H9 (cell line): ENCODE data around the gene WFDC5. TPM values are rescaled to one million over a fixed set of nuclear protein-coding genes. Genes with fewer than 3 reads are reported as not detected.

ENCODE experiments used
- DNase-seq: peaks from one replicate; pipeline ENCODE4 v3.0.0-alpha.2; 2017
- H2AFZ ChIP-seq: one replicate; pipeline ENCODE4 v1.6.1; 2013; ENCODE audit warnings: mild to moderate bottlenecking, low read length, control low read depth, moderate library complexity
- H2AK5ac ChIP-seq: 2 replicates; pipeline ENCODE4 v1.6.1; 2013; ENCODE audit warnings: low read length, control low read depth, mixed read lengths; ENCODE audit not compliant: insufficient read length
- H2BK120ac ChIP-seq: one replicate; pipeline ENCODE4 v1.6.1; 2013; ENCODE audit warnings: low read depth, mild to moderate bottlenecking, low read length, control low read depth, inconsistent platforms; ENCODE audit not compliant: poor library complexity, severe bottlenecking
- H2BK12ac ChIP-seq: 2 replicates; pipeline ENCODE4 v1.6.1; 2013; ENCODE audit warnings: low read length, control low read depth, mixed read lengths, low read depth; ENCODE audit not compliant: insufficient read length
- H2BK15ac ChIP-seq: 2 replicates; pipeline ENCODE4 v1.6.1; 2013; ENCODE audit warnings: low read depth, low read length, control low read depth
- H2BK20ac ChIP-seq: one replicate; pipeline ENCODE4 v1.6.1; 2013; ENCODE audit warnings: low read depth, mild to moderate bottlenecking, low read length, control low read depth, inconsistent platforms; ENCODE audit not compliant: poor library complexity, severe bottlenecking
- H2BK5ac ChIP-seq: 2 replicates; pipeline ENCODE4 v1.6.1; 2013; ENCODE audit warnings: low read length, control low read depth, mixed read lengths; ENCODE audit not compliant: insufficient read length
- H3K14ac ChIP-seq: 2 replicates; pipeline ENCODE4 v1.6.1; 2013; ENCODE audit warnings: low read length, control low read depth; ENCODE audit not compliant: insufficient read depth
- H3K18ac ChIP-seq: 2 replicates; pipeline ENCODE4 v1.6.1; 2013; ENCODE audit warnings: low read depth, mild to moderate bottlenecking, mixed read lengths, low read length, control low read depth; ENCODE audit not compliant: insufficient read length
- H3K23ac ChIP-seq: 2 replicates; pipeline ENCODE4 v1.6.1; 2013; ENCODE audit warnings: low read length, control low read depth, mixed read lengths, low read depth; ENCODE audit not compliant: insufficient read length
- H3K23me2 ChIP-seq: 2 replicates; pipeline ENCODE4 v1.6.1; 2013; ENCODE audit warnings: low read depth, mild to moderate bottlenecking, mixed read lengths, low read length, control low read depth; ENCODE audit not compliant: insufficient read length, poor library complexity, severe bottlenecking
- H3K27ac ChIP-seq: 2 replicates; pipeline ENCODE4 v1.5.1; 2013; ENCODE audit warnings: low read length, control low read depth, mixed read lengths, low read depth; ENCODE audit not compliant: insufficient read length
- H3K27me3 ChIP-seq: 2 replicates; pipeline ENCODE4 v1.6.1; 2013; ENCODE audit warnings: low read length, control low read depth, inconsistent platforms; ENCODE audit not compliant: insufficient read depth
- H3K4ac ChIP-seq: 2 replicates; pipeline ENCODE4 v1.6.1; 2013; ENCODE audit warnings: low read depth, mild to moderate bottlenecking, control low read depth, inconsistent platforms, low read length, moderate library complexity
- H3K4me1 ChIP-seq: 2 replicates; pipeline ENCODE4 v1.6.1; 2013; ENCODE audit warnings: low read length, control low read depth, inconsistent platforms; ENCODE audit not compliant: insufficient read depth
- H3K4me2 ChIP-seq: 2 replicates; pipeline ENCODE4 v1.6.1; 2013; ENCODE audit warnings: low read length, control low read depth, mixed read lengths; ENCODE audit not compliant: insufficient read length, insufficient read depth
- H3K56ac ChIP-seq: 2 replicates; pipeline ENCODE4 v1.6.1; 2013; ENCODE audit warnings: low read depth, mild to moderate bottlenecking, mixed read lengths, low read length, control low read depth; ENCODE audit not compliant: insufficient read length
- H3K79me1 ChIP-seq: 2 replicates; pipeline ENCODE4 v1.6.1; 2013; ENCODE audit warnings: low read depth, mild to moderate bottlenecking, moderate library complexity, low read length, control low read depth, inconsistent platforms; ENCODE audit not compliant: insufficient read depth, poor library complexity, severe bottlenecking
- H3K79me2 ChIP-seq: 2 replicates; pipeline ENCODE4 v1.6.1; 2013; ENCODE audit warnings: low read length, control low read depth, inconsistent platforms; ENCODE audit not compliant: insufficient read depth
- H3K9ac ChIP-seq: 2 replicates; pipeline ENCODE4 v1.6.1; 2013; ENCODE audit warnings: low read length, control low read depth, mixed read lengths; ENCODE audit not compliant: insufficient read length; ENCODE audit errors: extremely low read depth
- H3K9me3 ChIP-seq: one replicate; pipeline ENCODE4 v1.6.1; 2013; ENCODE audit warnings: low read depth, low read length, inconsistent platforms; ENCODE audit not compliant: control insufficient read depth
- H3T11ph ChIP-seq: one replicate; pipeline ENCODE4 v1.6.1; 2013; ENCODE audit warnings: mild to moderate bottlenecking, low read length, control low read depth, inconsistent platforms
- H4K20me1 ChIP-seq: one replicate; pipeline ENCODE4 v1.6.1; 2013; ENCODE audit not compliant: control insufficient read depth, insufficient read length, insufficient read depth
- H4K5ac ChIP-seq: 2 replicates; pipeline ENCODE4 v1.6.1; 2013; ENCODE audit warnings: low read depth, mild to moderate bottlenecking, mixed read lengths, low read length, control low read depth; ENCODE audit not compliant: insufficient read length
- H4K8ac ChIP-seq: replicated peaks from 2 replicates; pipeline ENCODE4 v1.6.1; 2013; ENCODE audit warnings: low read length, control low read depth, mixed read lengths, low read depth; ENCODE audit not compliant: insufficient read length
- H4K91ac ChIP-seq: 2 replicates; pipeline ENCODE4 v1.6.1; 2013; ENCODE audit warnings: low read depth, mild to moderate bottlenecking, moderate library complexity, mixed read lengths, low read length, control low read depth; ENCODE audit not compliant: insufficient read length
- H3K27ac Mint-ChIP-seq, 3 experiments: 2 replicates in 2 of 3; 3 replicates in 1 of 3; pipeline ENCODE4 v1.8.0; 2020 to 2021; ENCODE audit warnings: mixed read lengths in 3 of 3, mild to moderate bottlenecking in 1 of 3, moderate library complexity in 1 of 3
- H3K27me3 Mint-ChIP-seq: 2 replicates; pipeline ENCODE4 v1.8.0; 2021; ENCODE audit warnings: low read depth, mild to moderate bottlenecking, moderate library complexity, mixed read lengths
- H3K36me3 Mint-ChIP-seq, 3 experiments: 2 replicates in 2 of 3; 3 replicates in 1 of 3; pipeline ENCODE4 v1.8.0; 2020 to 2021; ENCODE audit warnings: low read depth in 3 of 3, mixed read lengths in 3 of 3; ENCODE audit not compliant: insufficient read depth in 1 of 3
- H3K4me1 Mint-ChIP-seq, 2 experiments: 2 replicates each; pipeline ENCODE4 v1.8.0; 2020; ENCODE audit warnings: mixed read lengths in 2 of 2
- H3K4me3 Mint-ChIP-seq, 2 experiments: 2 replicates in 1 of 2; 3 replicates in 1 of 2; pipeline ENCODE4 v1.8.0; 2020 to 2021; ENCODE audit warnings: mild to moderate bottlenecking in 2 of 2, mixed read lengths in 2 of 2, moderate library complexity in 1 of 2
- H3K9me3 Mint-ChIP-seq, 2 experiments: 2 replicates in 1 of 2; 3 replicates in 1 of 2; pipeline ENCODE4 v1.8.0; 2020; ENCODE audit warnings: mild to moderate bottlenecking in 2 of 2, mixed read lengths in 2 of 2, moderate library complexity in 1 of 2
- WGBS: extraction: QIAGEN DNeasy Blood & Tissue Kit; methylation state at CpG from one replicate; pipeline ENCODE4 v1.1.7; 2013; ENCODE audit warnings: missing lambda C conversion rate, low lambda C conversion rate, mixed read lengths; ENCODE audit not compliant: insufficient read length; ENCODE audit errors: extremely low coverage; 5-methylcytosine and 5-hydroxymethylcytosine counted together
- total RNA-seq: library from RNA; stranded (reverse); gene quantifications from 2 replicates; pipeline ENCODE4 v1.2.1, GENCODE V29; 2021
- TF ChIP-seq, protein P1 (sequence below): fragments of 200-600 bp; sonication (generic); conservative IDR thresholded peaks from 3 replicates; pipeline ENCODE4 v1.8.0; 2021; ENCODE audit warnings: antibody characterized with exemption, mild to moderate bottlenecking

WFDC5 gene
- total RNA-seq, 1 experiment from 2014 or later, result not detected

DNA sequence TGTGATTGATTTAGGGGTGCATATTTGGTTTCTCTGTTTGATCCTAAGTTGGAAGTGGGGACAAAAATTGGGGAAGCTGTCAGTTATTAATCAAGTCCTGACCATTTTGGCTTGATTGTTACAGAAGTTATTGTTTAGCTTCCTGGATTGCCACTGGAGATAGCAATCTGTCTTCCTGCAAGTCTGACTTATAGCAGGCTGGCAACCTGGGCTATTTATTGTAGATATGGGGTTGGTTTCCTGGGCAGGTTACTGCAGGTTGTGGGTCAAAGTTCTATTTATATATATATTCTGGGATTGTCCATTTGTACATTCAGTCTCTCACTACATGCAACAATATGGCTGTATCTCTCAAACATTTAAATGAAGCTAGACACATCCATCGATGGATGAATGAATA, 31.8 kb downstream of the WFDC5 start:
- H3K23ac ChIP-seq, result no peak overlapping the region
- no peak overlapping the region for H2BK15ac ChIP-seq
- no peak overlapping the region for H3K4ac ChIP-seq
- peaks cover 5 to 8% of the 10 kb centered on the region in 2 experiments for H3K4me1 Mint-ChIP-seq
- no peak overlapping the region for H3K9ac ChIP-seq
- H3K4me2 ChIP-seq, result no peak overlapping the region
- no peaks in the 10 kb centered on the region for H3K79me2 ChIP-seq
- H2BK12ac ChIP-seq, result no peak overlapping the region
- no CpG with 5 or more reads among the region's 1 CpG for whole genome bisulfite sequencing
- TF ChIP-seq, protein P1, sequence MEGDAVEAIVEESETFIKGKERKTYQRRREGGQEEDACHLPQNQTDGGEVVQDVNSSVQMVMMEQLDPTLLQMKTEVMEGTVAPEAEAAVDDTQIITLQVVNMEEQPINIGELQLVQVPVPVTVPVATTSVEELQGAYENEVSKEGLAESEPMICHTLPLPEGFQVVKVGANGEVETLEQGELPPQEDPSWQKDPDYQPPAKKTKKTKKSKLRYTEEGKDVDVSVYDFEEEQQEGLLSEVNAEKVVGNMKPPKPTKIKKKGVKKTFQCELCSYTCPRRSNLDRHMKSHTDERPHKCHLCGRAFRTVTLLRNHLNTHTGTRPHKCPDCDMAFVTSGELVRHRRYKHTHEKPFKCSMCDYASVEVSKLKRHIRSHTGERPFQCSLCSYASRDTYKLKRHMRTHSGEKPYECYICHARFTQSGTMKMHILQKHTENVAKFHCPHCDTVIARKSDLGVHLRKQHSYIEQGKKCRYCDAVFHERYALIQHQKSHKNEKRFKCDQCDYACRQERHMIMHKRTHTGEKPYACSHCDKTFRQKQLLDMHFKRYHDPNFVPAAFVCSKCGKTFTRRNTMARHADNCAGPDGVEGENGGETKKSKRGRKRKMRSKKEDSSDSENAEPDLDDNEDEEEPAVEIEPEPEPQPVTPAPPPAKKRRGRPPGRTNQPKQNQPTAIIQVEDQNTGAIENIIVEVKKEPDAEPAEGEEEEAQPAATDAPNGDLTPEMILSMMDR, result no peak
- H3K79me1 ChIP-seq, result no peaks in the 10 kb centered on the region
- H2AFZ ChIP-seq, result no peak overlapping the region
- no peak overlapping the region for H3K27ac Mint-ChIP-seq
- peaks cover 5 to 10% of the 10 kb centered on the region in 2 experiments; a peak in 4 of 5 replicates for H3K9me3 Mint-ChIP-seq
- no peak overlapping the region for H3K18ac ChIP-seq
- no peak overlapping the region for H4K5ac ChIP-seq
- no peaks in the 10 kb centered on the region for H4K20me1 ChIP-seq
- H3K27me3 ChIP-seq, result no peaks in the 10 kb centered on the region
- no peak overlapping the region for H2BK20ac ChIP-seq
- peaks cover 6% of the 10 kb centered on the region for H3K9me3 ChIP-seq
- no peaks in the 10 kb centered on the region for H3K27me3 Mint-ChIP-seq
- no peaks in the 10 kb centered on the region for H3K23me2 ChIP-seq
- no peak overlapping the region for H3K56ac ChIP-seq
- no peak overlapping the region for H2AK5ac ChIP-seq
- H2BK120ac ChIP-seq, result no peak overlapping the region
- H3K4me1 ChIP-seq, result no peaks in the 10 kb centered on the region
- no peak overlapping the region for H4K8ac ChIP-seq
- no peak overlapping the region for H3K14ac ChIP-seq
- no peak overlapping the region for H3K4me3 Mint-ChIP-seq
- no peak overlapping the region for H3T11ph ChIP-seq
- no peak overlapping the region for H3K27ac ChIP-seq
- peaks cover 20 to 46% (median 30%) of the 10 kb centered on the region in 3 experiments for H3K36me3 Mint-ChIP-seq
- no peak overlapping the region for H4K91ac ChIP-seq
- H2BK5ac ChIP-seq, result no peak overlapping the region
- DNase-seq, result no peak
